WTC11 (cell line): ENCODE data around the gene MC2R. TPM values are rescaled to one million over a fixed set of nuclear protein-coding genes. Genes with fewer than 3 reads are reported as not detected.
A peak's percentile ranks its signal among the peaks of the same experiment; 100 is the strongest.

ENCODE experiments used
- ATAC-seq: fragments of 200-7000 bp; cut with Tn5 transposase; 2 replicates; pipeline ENCODE4 v1.10.0; 2021; ENCODE audit warnings: mild to moderate bottlenecking, moderate library complexity
- Bru-seq: library from RNA; stranded (reverse); fragments of 400-500 nt; gene quantifications from one replicate; lab custom pipeline; 2021; lab: Mats Ljungman, UMichigan
- CTCF ChIA-PET: fragments of 300-600 bp; sonication (Branson Sonifier 250); formaldehyde crosslinking; loops from one replicate; lab custom pipeline; 2021; ENCODE audit warnings: antibody characterized with exemption; lab: Charles Lee
- POLR2A ChIA-PET: fragments of 350-600 bp; sonication (Branson Sonifier 250); formaldehyde crosslinking; loops from one replicate; lab custom pipeline; 2021; ENCODE audit warnings: antibody characterized with exemption; lab: Charles Lee
- DNase-seq: peaks from one replicate; pipeline ENCODE4 v3.0.0; 2021; ENCODE audit warnings: low spot score
- H3K27ac Mint-ChIP-seq: 2 replicates; pipeline ENCODE4 v1.8.0; 2021; ENCODE audit warnings: mixed read lengths
- H3K27me3 Mint-ChIP-seq: 2 replicates; pipeline ENCODE4 v1.8.0; 2021; ENCODE audit warnings: low read depth, mild to moderate bottlenecking, moderate library complexity, mixed read lengths
- H3K36me3 Mint-ChIP-seq: 2 replicates; pipeline ENCODE4 v1.8.0; 2021; ENCODE audit warnings: mixed read lengths
- H3K4me1 Mint-ChIP-seq: 2 replicates; pipeline ENCODE4 v1.8.0; 2022; ENCODE audit warnings: mixed read lengths
- H3K4me3 Mint-ChIP-seq: 2 replicates; pipeline ENCODE4 v1.8.0; 2021; ENCODE audit warnings: mild to moderate bottlenecking, moderate library complexity, mixed read lengths
- H3K9me3 Mint-ChIP-seq: 2 replicates; pipeline ENCODE4 v1.8.0; 2021; ENCODE audit warnings: mixed read lengths
- ATF3 ChIP-seq: sonication (generic); formaldehyde crosslinking; conservative IDR thresholded peaks from 2 replicates; pipeline ENCODE4 v1.8.1; 2022; ENCODE audit warnings: mild to moderate bottlenecking, missing genetic modification reagents
- CBFB ChIP-seq: sonication (generic); formaldehyde crosslinking; IDR thresholded peaks from 2 replicates; pipeline ENCODE4 v1.8.1; 2022; ENCODE audit warnings: mild to moderate bottlenecking, low read depth, missing genetic modification reagents
- E2F4 ChIP-seq: sonication (generic); formaldehyde crosslinking; IDR thresholded peaks from 2 replicates; pipeline ENCODE4 v1.8.1; 2022; ENCODE audit warnings: low read depth, mild to moderate bottlenecking, moderate library complexity, missing genetic modification reagents, borderline replicate concordance
- ESRRA ChIP-seq: sonication (generic); formaldehyde crosslinking; IDR thresholded peaks from 2 replicates; pipeline ENCODE4 v1.8.1; 2022; ENCODE audit warnings: mild to moderate bottlenecking, missing genetic modification reagents, borderline replicate concordance
- FOXK1 ChIP-seq: sonication (generic); formaldehyde crosslinking; IDR thresholded peaks from 2 replicates; pipeline ENCODE4 v1.8.0; 2022; ENCODE audit warnings: mild to moderate bottlenecking, moderate library complexity, missing genetic modification reagents
- GTF2I ChIP-seq: fragments of 250-450 bp; sonication (Bioruptor Pico); conservative IDR thresholded peaks from 2 replicates; pipeline ENCODE4 v1.4.0; 2021; ENCODE audit warnings: mild to moderate bottlenecking
- HMGA2 ChIP-seq: fragments of 250-450 bp; sonication (Bioruptor Pico); IDR thresholded peaks from 2 replicates; pipeline ENCODE4 v1.4.0; 2021; ENCODE audit warnings: mild to moderate bottlenecking, moderate library complexity
- JAZF1 ChIP-seq: fragments of 250-450 bp; sonication (Bioruptor Pico); IDR thresholded peaks from 2 replicates; pipeline ENCODE4 v1.9.0; 2021; ENCODE audit warnings: moderate library complexity, mild to moderate bottlenecking, inconsistent platforms
- KAT7 ChIP-seq: sonication (generic); formaldehyde crosslinking; IDR thresholded peaks from 2 replicates; pipeline ENCODE4 v1.8.1; 2023; ENCODE audit warnings: missing genetic modification reagents, mild to moderate bottlenecking, borderline replicate concordance
- MXD4 ChIP-seq: fragments of 250-450 bp; sonication (Bioruptor Pico); IDR thresholded peaks from 2 replicates; pipeline ENCODE4 v1.8.0; 2021; ENCODE audit warnings: mild to moderate bottlenecking, moderate library complexity, borderline replicate concordance
- NFATC4 ChIP-seq: fragments of 250-450 bp; sonication (Bioruptor Pico); IDR thresholded peaks from 2 replicates; pipeline ENCODE4 v1.9.0; 2021; ENCODE audit warnings: mild to moderate bottlenecking
- NR2C2 ChIP-seq: sonication (generic); formaldehyde crosslinking; IDR thresholded peaks from 2 replicates; pipeline ENCODE4 v1.8.0; 2022; ENCODE audit warnings: mild to moderate bottlenecking, missing genetic modification reagents
- OVOL2 ChIP-seq: fragments of 250-450 bp; sonication (Bioruptor Pico); IDR thresholded peaks from 2 replicates; pipeline ENCODE4 v1.9.0; 2021; ENCODE audit warnings: mild to moderate bottlenecking, borderline replicate concordance
- SMAD3 ChIP-seq: sonication (generic); formaldehyde crosslinking; IDR thresholded peaks from 2 replicates; pipeline ENCODE4 v1.8.0; 2022; ENCODE audit warnings: missing genetic modification reagents, mild to moderate bottlenecking, borderline replicate concordance
- SOX15 ChIP-seq: fragments of 250-450 bp; sonication (Bioruptor Pico); IDR thresholded peaks from 2 replicates; pipeline ENCODE4 v1.9.0; 2021; ENCODE audit warnings: mild to moderate bottlenecking
- TEAD4 ChIP-seq: sonication (generic); formaldehyde crosslinking; IDR thresholded peaks from 2 replicates; pipeline ENCODE4 v1.8.0; 2022; ENCODE audit warnings: mild to moderate bottlenecking, missing genetic modification reagents
- ZNF121 ChIP-seq: sonication (generic); formaldehyde crosslinking; IDR thresholded peaks from 2 replicates; pipeline ENCODE4 v1.8.0; 2023; ENCODE audit warnings: missing genetic modification reagents
- ZNF138 ChIP-seq: sonication (generic); formaldehyde crosslinking; conservative IDR thresholded peaks from 2 replicates; pipeline ENCODE4 v1.8.1; 2022; ENCODE audit warnings: mild to moderate bottlenecking, moderate library complexity, missing genetic modification reagents
- ZNF232 ChIP-seq: sonication (generic); formaldehyde crosslinking; IDR thresholded peaks from 2 replicates; pipeline ENCODE4 v1.8.0; 2022; ENCODE audit warnings: mild to moderate bottlenecking, missing genetic modification reagents
- ZNF317 ChIP-seq: sonication (generic); formaldehyde crosslinking; IDR thresholded peaks from 2 replicates; pipeline ENCODE4 v1.8.1; 2023; ENCODE audit warnings: low read depth, mild to moderate bottlenecking, moderate library complexity, missing genetic modification reagents, borderline replicate concordance
- long read RNA-seq, 3 experiments: library from RNA in 1 of 3; library from capped mRNA in 1 of 3; library from polyadenylated mRNA in 1 of 3; unstranded in 2 of 3; stranded (forward) in 1 of 3; transcript quantifications; one replicate each; pipeline ENCODE4 v2.0.0, GENCODE V29; 2021
- total RNA-seq: library from RNA; stranded (reverse); gene quantifications from 3 replicates; pipeline ENCODE4 v1.2.3, GENCODE V29; 2021
- TF ChIP-seq, protein P1 (sequence below): fragments of 250-450 bp; sonication (Bioruptor Pico); IDR thresholded peaks from 2 replicates; pipeline ENCODE4 v1.9.0; 2021; ENCODE audit warnings: mild to moderate bottlenecking
- TF ChIP-seq, protein P2 (sequence below): sonication (generic); formaldehyde crosslinking; IDR thresholded peaks from 2 replicates; pipeline ENCODE4 v1.8.1; 2022; ENCODE audit warnings: mild to moderate bottlenecking, missing genetic modification reagents, moderate library complexity, borderline replicate concordance
- TF ChIP-seq, protein P3 (sequence below): fragments of 250-450 bp; sonication (Bioruptor Pico); IDR thresholded peaks from 2 replicates; pipeline ENCODE4 v1.9.0; 2021; ENCODE audit warnings: mild to moderate bottlenecking, borderline replicate concordance

The MC2R gene
- not detected in 3 replicates for total RNA-seq
- Bru-seq, nascent RNA = not detected
- long read RNA-seq, experiment 1 = 0 reads
- long read RNA-seq, experiment 2 = 0 reads
- long read RNA-seq, experiment 3 = 0 reads

GRCh38 chr18:13915391-13915790 is at the start of gene MC2R:
TSS of gene MC2R (minus strand) at chr18:13915536. CDS start at chr18:13885518, 30,018 bp downstream.
- Mint-ChIP-seq H3K27ac (no peak within 1 kb of the TSS), H3K9me3 (no peaks in the 10 kb centered on the region), H3K36me3 (no peaks in the 10 kb centered on the region), H3K4me3 (no peak within 1 kb of the TSS)
- DNase-seq = no peak
- POLR2A ChIA-PET = no interaction called here
- ATAC-seq = no peak
- no peak for TF ChIP-seq ZNF232 (CRISPR knock-in tag)
- TF ChIP-seq, protein P1, sequence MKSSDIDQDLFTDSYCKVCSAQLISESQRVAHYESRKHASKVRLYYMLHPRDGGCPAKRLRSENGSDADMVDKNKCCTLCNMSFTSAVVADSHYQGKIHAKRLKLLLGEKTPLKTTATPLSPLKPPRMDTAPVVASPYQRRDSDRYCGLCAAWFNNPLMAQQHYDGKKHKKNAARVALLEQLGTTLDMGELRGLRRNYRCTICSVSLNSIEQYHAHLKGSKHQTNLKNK (CRISPR knock-in tag) = no peak
- TF ChIP-seq, protein P2, sequence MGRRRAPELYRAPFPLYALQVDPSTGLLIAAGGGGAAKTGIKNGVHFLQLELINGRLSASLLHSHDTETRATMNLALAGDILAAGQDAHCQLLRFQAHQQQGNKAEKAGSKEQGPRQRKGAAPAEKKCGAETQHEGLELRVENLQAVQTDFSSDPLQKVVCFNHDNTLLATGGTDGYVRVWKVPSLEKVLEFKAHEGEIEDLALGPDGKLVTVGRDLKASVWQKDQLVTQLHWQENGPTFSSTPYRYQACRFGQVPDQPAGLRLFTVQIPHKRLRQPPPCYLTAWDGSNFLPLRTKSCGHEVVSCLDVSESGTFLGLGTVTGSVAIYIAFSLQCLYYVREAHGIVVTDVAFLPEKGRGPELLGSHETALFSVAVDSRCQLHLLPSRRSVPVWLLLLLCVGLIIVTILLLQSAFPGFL (CRISPR knock-in tag) = no peak
- TF ChIP-seq ZNF317 (CRISPR knock-in tag) = no peak
- TF ChIP-seq SMAD3 (CRISPR knock-in tag) = no peak
- no peak for TF ChIP-seq MXD4 (CRISPR knock-in tag)
- no peak for TF ChIP-seq ATF3 (CRISPR knock-in tag)
- TF ChIP-seq NR2C2 (CRISPR knock-in tag) = no peak
- no peak for TF ChIP-seq OVOL2 (CRISPR knock-in tag)
- TF ChIP-seq, all 79 proteins: peak for 0
- H3K27me3 Mint-ChIP-seq = no peaks in the 10 kb centered on the region
- CTCF ChIA-PET = interaction anchor here (1.1 to 1.9 kb wide), 4 partner anchors 42 to 159 kb away, joined by 3 to 7 read pairs (median 4); partner anchors contain the start of gene MC5R
- H3K4me1 Mint-ChIP-seq = no peaks in the 10 kb centered on the region

DNA sequence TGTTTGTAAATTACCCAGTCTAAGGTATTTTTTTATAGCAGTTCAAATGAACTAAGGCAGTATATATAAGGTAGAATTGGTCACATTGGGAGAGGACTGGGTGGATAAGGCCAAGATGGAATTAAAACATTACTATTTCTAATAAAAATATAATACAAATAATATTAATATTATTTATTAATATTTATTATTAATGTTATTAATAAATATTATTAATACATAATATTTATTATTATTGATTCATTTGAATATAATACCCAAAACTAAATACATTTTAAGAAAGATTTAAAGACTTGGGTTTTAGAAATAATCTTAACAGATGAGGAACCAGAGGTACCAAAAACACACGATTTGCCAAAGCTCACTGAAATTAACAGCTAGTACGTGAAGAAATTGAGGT is 30.5 kb upstream of the MC2R start:
- H3K27ac Mint-ChIP-seq = no peak overlapping the region
- DNase-seq = no peak
- no peaks in the 10 kb centered on the region; the same call in 1 of the 2 replicates for H3K36me3 Mint-ChIP-seq
- TF ChIP-seq HMGA2 = peak; percentile 92
- no peak for TF ChIP-seq ZNF138 (CRISPR knock-in tag)
- ATAC-seq = no peak
- no peak overlapping the region for H3K4me3 Mint-ChIP-seq
- POLR2A ChIA-PET = no interaction called here
- H3K9me3 Mint-ChIP-seq = peaks cover 24% of the 10 kb centered on the region
- CTCF ChIA-PET = no interaction called here
- no peaks in the 10 kb centered on the region; the same call in 1 of the 2 replicates for H3K27me3 Mint-ChIP-seq
- H3K4me1 Mint-ChIP-seq = no peaks in the 10 kb centered on the region

DNA sequence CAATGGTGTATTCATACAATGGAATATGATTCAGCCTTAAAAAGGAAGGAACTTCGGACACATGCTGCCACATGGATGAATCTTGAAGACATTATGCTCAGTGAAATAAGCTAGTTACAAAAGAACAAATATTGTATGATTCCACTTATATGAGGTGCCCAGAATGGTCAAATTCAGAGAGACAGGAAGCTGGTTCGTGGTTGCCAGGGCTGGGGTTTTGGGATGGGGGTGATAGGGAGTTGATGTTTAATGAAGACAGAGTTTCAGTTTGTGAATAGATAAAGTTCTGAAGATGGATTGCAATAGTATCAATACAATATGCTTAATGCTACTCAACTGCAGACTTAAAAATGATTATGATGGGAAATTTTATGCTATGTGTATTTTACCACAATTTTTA is 28.0 kb upstream of the MC2R start:
- CTCF ChIA-PET = no interaction called here
- no peaks in the 10 kb centered on the region; the same call in 1 of the 2 replicates for H3K36me3 Mint-ChIP-seq
- ATAC-seq (no peak), DNase-seq (no peak)
- H3K4me1 Mint-ChIP-seq = no peaks in the 10 kb centered on the region
- TF ChIP-seq ESRRA (CRISPR knock-in tag) (no peak), SOX15 (CRISPR knock-in tag) (no peak), CBFB (CRISPR knock-in tag) (no peak), NFATC4 (CRISPR knock-in tag) (no peak), GTF2I (no peak), FOXK1 (no peak)
- H3K4me3 Mint-ChIP-seq = no peak overlapping the region
- H3K27me3 Mint-ChIP-seq = no peaks in the 10 kb centered on the region; the same call in 1 of the 2 replicates
- peaks cover 11% of the 10 kb centered on the region for H3K9me3 Mint-ChIP-seq
- no peak overlapping the region for H3K27ac Mint-ChIP-seq
- POLR2A ChIA-PET = no interaction called here

DNA sequence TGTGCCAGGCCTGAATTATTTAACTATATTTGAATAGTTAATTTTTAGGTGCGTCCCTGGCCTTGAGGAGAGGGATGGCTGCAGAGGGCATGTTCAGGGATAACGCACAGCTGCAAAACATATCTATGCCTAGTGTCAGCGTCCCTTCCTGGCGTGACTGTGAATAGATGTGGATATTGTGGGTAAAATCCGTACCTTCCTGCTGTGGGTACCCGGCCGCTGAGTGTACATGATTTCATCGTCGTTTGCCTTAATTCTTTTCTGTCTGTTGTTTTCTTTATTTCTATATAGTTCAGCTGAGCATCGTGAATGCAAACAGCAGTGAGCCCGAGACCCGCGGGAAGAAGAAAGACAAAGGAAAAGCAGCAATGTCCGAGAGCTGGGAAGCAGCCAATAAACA is 25.0 kb upstream of the MC2R start:
- H3K27ac Mint-ChIP-seq = no peak overlapping the region
- H3K4me1 Mint-ChIP-seq = no peaks in the 10 kb centered on the region
- no peaks in the 10 kb centered on the region for H3K36me3 Mint-ChIP-seq
- ChIA-PET CTCF (interaction anchor here (0.7 to 1.8 kb wide), 3 partner anchors 116 to 146 kb away, joined by 3 to 7 read pairs (median 3); partner anchors contain the start of gene MC5R), POLR2A (no interaction called here)
- H3K4me3 Mint-ChIP-seq = no peak overlapping the region
- DNase-seq (no peak), ATAC-seq (no peak)
- peaks cover 4% of the 10 kb centered on the region; the same call in 1 of the 2 replicates for H3K9me3 Mint-ChIP-seq
- H3K27me3 Mint-ChIP-seq = no peaks in the 10 kb centered on the region; the same call in 1 of the 2 replicates
- TF ChIP-seq TEAD4 (CRISPR knock-in tag) (no peak), MXD4 (CRISPR knock-in tag) (no peak), KAT7 (CRISPR knock-in tag) (no peak), ESRRA (CRISPR knock-in tag) (no peak), NFATC4 (CRISPR knock-in tag) (no peak), JAZF1 (CRISPR knock-in tag) (no peak), E2F4 (CRISPR knock-in tag) (no peak), SMAD3 (CRISPR knock-in tag) (no peak), ZNF121 (CRISPR knock-in tag) (no peak)
- TF ChIP-seq, protein P3, sequence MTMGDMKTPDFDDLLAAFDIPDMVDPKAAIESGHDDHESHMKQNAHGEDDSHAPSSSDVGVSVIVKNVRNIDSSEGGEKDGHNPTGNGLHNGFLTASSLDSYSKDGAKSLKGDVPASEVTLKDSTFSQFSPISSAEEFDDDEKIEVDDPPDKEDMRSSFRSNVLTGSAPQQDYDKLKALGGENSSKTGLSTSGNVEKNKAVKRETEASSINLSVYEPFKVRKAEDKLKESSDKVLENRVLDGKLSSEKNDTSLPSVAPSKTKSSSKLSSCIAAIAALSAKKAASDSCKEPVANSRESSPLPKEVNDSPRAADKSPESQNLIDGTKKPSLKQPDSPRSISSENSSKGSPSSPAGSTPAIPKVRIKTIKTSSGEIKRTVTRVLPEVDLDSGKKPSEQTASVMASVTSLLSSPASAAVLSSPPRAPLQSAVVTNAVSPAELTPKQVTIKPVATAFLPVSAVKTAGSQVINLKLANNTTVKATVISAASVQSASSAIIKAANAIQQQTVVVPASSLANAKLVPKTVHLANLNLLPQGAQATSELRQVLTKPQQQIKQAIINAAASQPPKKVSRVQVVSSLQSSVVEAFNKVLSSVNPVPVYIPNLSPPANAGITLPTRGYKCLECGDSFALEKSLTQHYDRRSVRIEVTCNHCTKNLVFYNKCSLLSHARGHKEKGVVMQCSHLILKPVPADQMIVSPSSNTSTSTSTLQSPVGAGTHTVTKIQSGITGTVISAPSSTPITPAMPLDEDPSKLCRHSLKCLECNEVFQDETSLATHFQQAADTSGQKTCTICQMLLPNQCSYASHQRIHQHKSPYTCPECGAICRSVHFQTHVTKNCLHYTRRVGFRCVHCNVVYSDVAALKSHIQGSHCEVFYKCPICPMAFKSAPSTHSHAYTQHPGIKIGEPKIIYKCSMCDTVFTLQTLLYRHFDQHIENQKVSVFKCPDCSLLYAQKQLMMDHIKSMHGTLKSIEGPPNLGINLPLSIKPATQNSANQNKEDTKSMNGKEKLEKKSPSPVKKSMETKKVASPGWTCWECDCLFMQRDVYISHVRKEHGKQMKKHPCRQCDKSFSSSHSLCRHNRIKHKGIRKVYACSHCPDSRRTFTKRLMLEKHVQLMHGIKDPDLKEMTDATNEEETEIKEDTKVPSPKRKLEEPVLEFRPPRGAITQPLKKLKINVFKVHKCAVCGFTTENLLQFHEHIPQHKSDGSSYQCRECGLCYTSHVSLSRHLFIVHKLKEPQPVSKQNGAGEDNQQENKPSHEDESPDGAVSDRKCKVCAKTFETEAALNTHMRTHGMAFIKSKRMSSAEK (CRISPR knock-in tag) = no peak
